ENCODE measurements around the gene TMPRSS6.

GRCh38 chr22:37088750-37089408, 20.6 kb downstream of the TMPRSS6 start:
- TF ChIP-seq CTCF (IDR thresholded peaks at IDR 0.05) (no peak), POLR2A (IDR thresholded peaks at IDR 0.05) (no peak)

Measured in right lobe of liver (tissue), 4 donors.